Measurements from ENCODE around the gene MAGI1.

Gene MAGI1

GRCh38 chr3:66014056-66014455 is 24.7 kb downstream of the MAGI1 start:
- DNase-seq (ENCODE audit: low spot score), result no peak

- DNase-seq (ENCODE audit: low spot score), result no peak
Observed at GRCh38 chr3:66012711-66013110, 26.0 kb downstream of the MAGI1 start.

DNA sequence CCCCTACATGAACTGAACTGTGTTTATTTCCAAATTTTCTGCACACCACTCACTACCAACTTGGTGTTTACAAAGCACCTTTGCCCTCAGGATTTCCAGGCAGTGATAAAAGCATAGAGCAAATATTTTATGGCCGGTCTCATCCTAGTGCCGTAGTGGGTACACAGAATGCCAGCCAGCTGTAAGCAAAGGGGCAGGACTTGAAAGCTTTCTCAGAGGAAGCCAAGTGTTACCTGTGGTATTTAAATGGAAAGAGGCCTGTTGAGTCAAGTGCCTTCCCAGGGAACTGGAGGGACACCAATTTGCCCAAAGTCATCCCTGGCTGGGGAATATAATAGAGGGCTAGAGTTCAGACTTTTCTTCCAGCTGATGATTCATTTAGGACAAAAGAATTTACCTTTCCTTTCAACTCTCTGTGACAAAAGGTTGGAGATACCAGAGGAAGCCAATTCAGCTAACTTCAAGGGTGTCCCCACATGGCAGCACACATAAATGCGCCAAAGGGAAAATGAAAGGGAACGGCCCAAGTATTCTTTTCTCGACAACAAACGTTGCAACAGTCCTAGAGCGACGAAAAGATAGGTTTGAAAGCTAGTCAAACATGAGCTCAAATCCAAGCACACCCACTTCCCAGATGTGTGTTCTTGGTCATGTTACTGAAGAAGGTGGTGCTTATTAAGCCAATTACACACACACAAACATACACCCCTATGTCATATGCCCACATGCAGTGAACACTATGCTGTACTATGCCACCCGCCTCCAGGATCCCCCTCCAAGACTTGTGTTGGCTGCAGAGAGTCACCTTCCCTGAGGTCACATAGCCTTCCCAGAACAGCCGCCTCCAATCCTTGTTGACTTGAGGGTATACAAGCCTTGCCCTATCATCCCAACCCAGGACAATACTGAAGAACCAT is 27.7 kb downstream of the MAGI1 start:
- DNase-seq (ENCODE audit: low spot score), result no peak

- DNase-seq (ENCODE audit: low spot score), result no peak
Observed at GRCh38 chr3:66010348-66010738, 28.4 kb downstream of the MAGI1 start.

- no peak for DNase-seq (ENCODE audit: low spot score)
Observed at GRCh38 chr3:66004244-66004643, 34.5 kb downstream of the MAGI1 start.

GRCh38 chr3:66001626-66002025 is 37.1 kb downstream of the MAGI1 start:
- no peak for DNase-seq (ENCODE audit: low spot score)

DNA sequence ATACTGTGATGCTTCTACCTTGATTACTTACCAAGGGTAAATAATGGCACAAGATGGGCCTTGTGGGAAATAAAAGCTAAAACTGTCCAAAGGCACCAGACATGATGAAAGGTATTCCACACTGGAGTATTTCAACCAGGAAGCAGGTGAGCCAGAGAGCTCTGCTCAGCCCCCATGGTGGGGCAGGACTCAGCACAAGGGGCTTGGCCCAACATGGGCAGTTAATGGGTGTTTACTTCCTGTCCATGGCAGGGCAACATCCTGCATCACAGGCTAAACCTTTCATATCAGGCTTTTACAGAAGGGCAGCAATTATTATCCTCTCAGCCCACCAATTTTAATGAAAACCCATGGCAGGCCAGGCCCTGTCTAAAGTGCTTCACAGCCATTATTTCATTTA is 38.2 kb downstream of the MAGI1 start:
- DNase-seq (ENCODE audit: low spot score), result no peak

DNA sequence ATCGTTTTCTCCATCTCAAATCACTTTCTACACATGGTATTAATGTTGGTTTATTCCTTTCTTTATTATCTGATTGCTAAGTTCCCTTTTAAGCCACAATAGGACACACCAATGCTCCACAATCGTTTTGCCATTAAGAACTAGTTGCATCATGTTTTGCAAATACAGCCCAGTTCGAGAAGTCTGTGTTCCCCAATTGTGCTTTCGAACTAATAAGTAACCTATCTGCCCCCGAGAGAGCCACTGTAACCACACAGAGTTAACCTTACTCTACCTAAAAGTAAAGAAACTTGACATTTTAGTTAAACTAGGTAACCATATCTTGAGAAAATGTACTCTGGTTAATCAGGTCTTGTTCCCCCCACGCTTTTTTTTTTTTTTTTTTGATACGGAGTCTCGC is 39.1 kb downstream of the MAGI1 start:
- no peak for DNase-seq (ENCODE audit: low spot score)

DNA sequence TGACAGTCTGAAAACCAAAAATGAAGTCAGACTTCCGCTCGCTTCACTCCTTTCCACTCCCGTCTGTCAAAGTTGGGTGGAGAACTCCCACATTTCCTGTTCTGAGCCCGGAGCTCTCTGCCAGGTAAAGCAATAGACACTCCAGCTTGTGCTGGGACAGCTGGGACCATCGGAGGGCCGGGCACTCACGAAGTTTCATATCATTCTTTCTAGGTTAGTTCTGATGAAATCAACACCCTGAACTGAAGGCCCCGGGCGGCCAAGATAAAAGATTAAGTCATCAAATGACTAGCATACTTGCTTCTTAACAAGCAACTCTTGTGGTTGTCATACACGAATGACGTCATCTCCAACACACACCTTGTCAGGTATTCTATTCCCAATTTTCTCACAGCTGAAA is 42.1 kb downstream of the MAGI1 start:
- no peak for DNase-seq (ENCODE audit: low spot score)

- DNase-seq (ENCODE audit: low spot score), result no peak
Observed at GRCh38 chr3:65995515-65995914, 43.2 kb downstream of the MAGI1 start.

DNA sequence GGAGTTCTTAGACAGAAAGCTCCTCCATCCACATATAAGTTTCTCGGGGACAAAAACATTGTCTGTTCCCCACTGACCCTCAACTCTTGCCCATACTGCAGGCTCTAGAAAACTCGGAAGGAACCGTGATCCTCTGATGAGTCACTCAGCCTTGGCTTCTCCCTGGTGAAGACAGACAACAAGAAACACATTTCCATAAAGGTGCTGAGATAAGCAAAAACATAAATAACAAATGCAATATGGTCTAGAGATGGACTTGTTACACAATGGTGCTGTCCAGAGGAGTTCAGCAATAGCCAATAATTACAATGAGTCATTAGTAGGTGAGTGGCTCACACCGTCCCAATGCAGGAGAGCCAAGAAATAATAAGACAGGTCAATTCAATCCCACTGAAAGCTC is 43.7 kb downstream of the MAGI1 start:
- no peak for DNase-seq (ENCODE audit: low spot score)

- no peak for DNase-seq (ENCODE audit: low spot score)
Observed at GRCh38 chr3:65993134-65993900, 45.4 kb downstream of the MAGI1 start.

DNA sequence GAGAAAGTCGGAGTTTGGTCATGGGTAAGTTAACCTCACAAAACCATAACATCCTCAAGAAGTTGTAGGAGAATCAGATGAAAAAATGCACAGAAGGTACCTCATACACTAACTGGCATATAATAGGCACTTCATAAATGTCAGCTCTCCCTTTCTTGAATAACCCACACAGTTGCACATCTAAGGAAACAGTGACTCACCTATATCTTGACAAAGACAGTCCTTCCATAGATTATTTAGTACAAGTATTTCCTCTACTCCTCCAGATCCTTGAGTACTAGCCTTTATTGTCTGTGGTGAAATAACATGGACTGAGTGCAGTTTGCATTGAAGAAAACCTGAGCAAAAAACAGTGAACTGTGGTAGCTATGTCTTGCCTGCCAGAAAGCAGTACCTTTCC is 46.6 kb downstream of the MAGI1 start:
- DNase-seq (ENCODE audit: low spot score), result no peak

- DNase-seq (ENCODE audit: low spot score), result no peak
Observed at GRCh38 chr3:65988411-65989180, 50.1 kb downstream of the MAGI1 start.

GRCh38 chr3:65986285-65986684 is 52.4 kb downstream of the MAGI1 start:
- no peak for DNase-seq (ENCODE audit: low spot score)

- no peak for DNase-seq (ENCODE audit: low spot score)
Observed at GRCh38 chr3:65984975-65985374, 53.7 kb downstream of the MAGI1 start.

DNA sequence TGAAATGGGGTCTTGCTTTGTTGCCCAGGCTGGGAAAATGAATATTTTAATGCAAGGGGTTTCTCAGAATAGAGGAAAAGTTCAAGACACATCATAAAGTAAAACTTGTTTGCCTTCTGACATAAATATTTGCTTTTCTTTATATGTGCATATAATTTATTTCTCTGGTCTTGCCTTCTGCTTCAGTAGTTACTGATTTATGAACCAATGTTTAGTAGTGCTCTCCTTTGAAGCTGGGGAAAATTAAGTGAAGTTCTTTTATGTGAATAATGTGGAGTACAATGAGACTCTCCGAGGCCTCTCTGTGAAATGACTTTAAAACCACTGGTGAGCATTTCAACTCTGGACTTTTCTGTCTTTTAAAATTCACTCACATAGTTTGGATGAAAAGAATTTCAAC is 55.6 kb downstream of the MAGI1 start:
- no peak for DNase-seq (ENCODE audit: low spot score)

DNA sequence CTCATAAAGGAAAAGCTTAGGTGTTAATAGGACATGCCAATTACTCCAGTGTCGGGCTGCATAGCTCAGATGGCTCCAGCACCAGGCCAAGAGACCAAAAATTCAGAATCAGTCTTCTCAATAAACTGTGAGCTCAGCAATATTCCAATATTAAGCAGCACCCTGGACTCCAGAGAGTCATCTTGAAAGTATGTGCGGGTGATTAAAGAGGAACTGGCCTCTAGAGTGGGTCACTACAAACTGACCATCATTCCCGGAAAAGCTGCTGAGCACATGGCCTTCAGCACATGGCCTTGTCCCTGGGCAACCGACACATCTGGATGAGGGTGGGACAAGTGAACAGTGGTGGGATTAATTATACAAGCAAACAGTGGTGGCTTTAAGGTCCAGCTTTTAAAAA is 59.0 kb downstream of the MAGI1 start:
- DNase-seq (ENCODE audit: low spot score), result peak; percentile 74

DNA sequence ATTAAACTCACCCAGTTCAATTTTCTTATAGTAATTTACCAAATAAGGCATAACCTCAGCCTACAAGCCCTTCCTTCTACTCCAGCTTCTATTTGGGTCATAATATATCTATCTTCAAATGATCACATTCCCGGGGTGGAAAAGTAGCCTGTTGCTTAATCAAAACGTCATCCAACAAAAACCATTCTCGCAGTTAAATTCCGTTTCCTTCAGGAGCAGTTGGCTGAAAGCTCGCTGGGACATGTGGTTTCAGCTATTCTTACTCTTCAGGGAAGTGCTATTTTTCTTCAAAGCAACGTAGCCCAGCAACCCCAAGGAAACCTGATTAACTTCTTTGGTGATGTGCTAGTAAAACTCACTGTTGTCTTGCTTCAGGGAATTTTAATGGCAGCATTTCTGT is 59.6 kb downstream of the MAGI1 start:
- peak; percentile 59 for DNase-seq (ENCODE audit: low spot score)

- no peak for DNase-seq (ENCODE audit: low spot score)
Observed at GRCh38 chr3:65978116-65978515, 60.6 kb downstream of the MAGI1 start.

- no peak for DNase-seq (ENCODE audit: low spot score)
Observed at GRCh38 chr3:65975032-65975431, 63.7 kb downstream of the MAGI1 start.

- no peak for DNase-seq (ENCODE audit: low spot score)
Observed at GRCh38 chr3:65974509-65974908, 64.2 kb downstream of the MAGI1 start.

DNA sequence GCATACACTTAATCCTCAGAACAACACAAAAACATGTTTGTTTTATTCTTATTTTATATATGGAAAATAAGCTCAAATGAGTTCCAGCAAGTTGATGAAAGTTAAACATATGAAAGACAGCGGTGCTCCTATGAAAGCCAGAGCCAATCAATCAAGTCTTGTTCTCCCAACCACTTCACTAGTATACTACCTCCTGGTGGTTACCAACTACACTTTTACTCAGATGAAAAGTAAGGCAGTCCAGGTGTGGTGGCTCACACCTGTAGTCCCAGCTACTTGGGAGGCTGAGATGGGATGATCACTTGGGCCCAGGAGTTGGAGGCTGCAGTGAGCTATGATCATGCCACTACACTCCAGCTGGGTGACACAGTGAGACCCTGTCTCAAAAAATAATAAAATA is 66.0 kb downstream of the MAGI1 start:
- no peak for DNase-seq (ENCODE audit: low spot score)

All from hepatic stellate cell (primary cell).